Hematopoietic multipotent progenitor cell treated with erythropoietin and hydrocortisone succinate and interleukin-3 and kit ligand, for 15 days (in vitro differentiated cells): Measurements from ENCODE around the gene TPM3.
A peak's percentile ranks its signal among the peaks of the same experiment; 100 is the strongest.
"Not testable (repeated sequence)": the region's sequence is repeated elsewhere in the genome, so short reads cannot be mapped to it uniquely, and the experiment has no call there.

Source experiments
- DNase-seq: peaks from one replicate; pipeline ENCODE4 v3.0.0-alpha.2; 2015; ENCODE audit warnings: low spot score

Gene TPM3

GRCh38 chr1:154205778-154206177 is 13.9 kb upstream of the TPM3 start:
- not testable (repeated sequence) for DNase-seq

- no peak for DNase-seq
Observed at GRCh38 chr1:154199563-154199879, 7.6 kb upstream of the TPM3 start.

- peak; percentile 65 for DNase-seq
Observed at GRCh38 chr1:154198756-154199562, 7.1 kb upstream of the TPM3 start.

- no peak for DNase-seq
Observed at GRCh38 chr1:154193821-154194220, 1.9 kb upstream of the TPM3 start.

- DNase-seq = no peak
Observed at GRCh38 chr1:154192476-154192875, 576 bp upstream of the TPM3 start.

GRCh38 chr1:154190550-154190949 is 1.4 kb downstream of the TPM3 start:
- DNase-seq = no peak

- no peak for DNase-seq
Observed at GRCh38 chr1:154186852-154187501, 4.9 kb downstream of the TPM3 start.

GRCh38 chr1:154186177-154186576 is 5.7 kb downstream of the TPM3 start:
- peak; percentile 72 for DNase-seq

- peak; percentile 94 for DNase-seq
Observed at GRCh38 chr1:154183046-154183915, 8.6 kb downstream of the TPM3 start.

GRCh38 chr1:154182344-154183045 is 9.4 kb downstream of the TPM3 start:
- DNase-seq = peak; percentile 38

- peak; percentile 37 for DNase-seq
Observed at GRCh38 chr1:154181944-154182343, 10.0 kb downstream of the TPM3 start.

- DNase-seq = no peak
Observed at GRCh38 chr1:154179946-154180687, 11.8 kb downstream of the TPM3 start.

GRCh38 chr1:154178911-154179811 is 12.7 kb downstream of the TPM3 start:
- peak; percentile 60 for DNase-seq

- peak; percentile 70 for DNase-seq
Observed at GRCh38 chr1:154178013-154178412, 13.9 kb downstream of the TPM3 start.

- peak; percentile 61 for DNase-seq
Observed at GRCh38 chr1:154176337-154176736, 15.6 kb downstream of the TPM3 start.

- no peak for DNase-seq
Observed at GRCh38 chr1:154174654-154175053, 17.2 kb downstream of the TPM3 start.

GRCh38 chr1:154171880-154172279 is 20.0 kb downstream of the TPM3 start:
- no peak for DNase-seq

- DNase-seq = no peak
Observed at GRCh38 chr1:154171223-154171583, 20.7 kb downstream of the TPM3 start.

GRCh38 chr1:154170547-154171222 is 21.2 kb downstream of the TPM3 start:
- DNase-seq = peak; percentile 46

- no peak for DNase-seq
Observed at GRCh38 chr1:154167461-154167860, 24.4 kb downstream of the TPM3 start.
